Measurements from ENCODE around the gene SH2B3.

- TF ChIP-seq TARDBP (IDR thresholded peaks at IDR 0.05) (no peak), SP1 (IDR thresholded peaks at IDR 0.05) (no peak), NFRKB (IDR thresholded peaks at IDR 0.05) (no peak), ELF4 (IDR thresholded peaks at IDR 0.05) (no peak), SUZ12 (IDR thresholded peaks at IDR 0.05) (no peak), FOXK2 (IDR thresholded peaks at IDR 0.05) (no peak), ZNF384 (IDR thresholded peaks at IDR 0.05) (no peak), LEF1 (IDR thresholded peaks at IDR 0.05; ENCODE audit: borderline replicate concordance) (no peak), FOXA1 (IDR thresholded peaks at IDR 0.05) (no peak), PKNOX1 (IDR thresholded peaks at IDR 0.05) (no peak), FOXM1 (IDR thresholded peaks at IDR 0.05; ENCODE audit: borderline replicate concordance) (no peak)
These were observed 46.0 kb downstream of the SH2B3 start for GRCh38 chr12:111451649-111452129.

Measured in HEK293T (cell line).